GM21619 (cell line): ENCODE measurements around the gene ZNF138.

Source experiments
- ATAC-seq: cut with Tn5 transposase; IDR thresholded peaks from one replicate; pipeline ENCODE4 v1.9.1; 2021; ENCODE audit not compliant: unreplicated experiment

Gene ZNF138

GRCh38 chr7:64874562-64875250 lies 80.5 kb downstream of the ZNF138 start:
- no peak for ATAC-seq

GRCh38 chr7:64875258-64875657 lies 81.0 kb downstream of the ZNF138 start:
- ATAC-seq, result no peak

- ATAC-seq, result no peak
These were observed 81.6 kb downstream of the ZNF138 start for GRCh38 chr7:64875658-64876406.

GRCh38 chr7:64876792-64877713 lies 82.8 kb downstream of the ZNF138 start:
- ATAC-seq, result no peak

GRCh38 chr7:64877714-64878610 lies 83.7 kb downstream of the ZNF138 start:
- ATAC-seq, result no peak

- no peak for ATAC-seq
These were observed 84.5 kb downstream of the ZNF138 start for GRCh38 chr7:64878684-64879083.

- no peak for ATAC-seq
These were observed 85.0 kb downstream of the ZNF138 start for GRCh38 chr7:64879086-64879730.

GRCh38 chr7:64879800-64880199 lies 85.6 kb downstream of the ZNF138 start:
- no peak for ATAC-seq

- no peak for ATAC-seq
These were observed 86.4 kb downstream of the ZNF138 start for GRCh38 chr7:64880322-64881297.

GRCh38 chr7:64881461-64882287 lies 87.4 kb downstream of the ZNF138 start:
- no peak for ATAC-seq

- ATAC-seq, result no peak
These were observed 88.3 kb downstream of the ZNF138 start for GRCh38 chr7:64882341-64883112.
